Measurements from ENCODE around the gene MAL.

DNA sequence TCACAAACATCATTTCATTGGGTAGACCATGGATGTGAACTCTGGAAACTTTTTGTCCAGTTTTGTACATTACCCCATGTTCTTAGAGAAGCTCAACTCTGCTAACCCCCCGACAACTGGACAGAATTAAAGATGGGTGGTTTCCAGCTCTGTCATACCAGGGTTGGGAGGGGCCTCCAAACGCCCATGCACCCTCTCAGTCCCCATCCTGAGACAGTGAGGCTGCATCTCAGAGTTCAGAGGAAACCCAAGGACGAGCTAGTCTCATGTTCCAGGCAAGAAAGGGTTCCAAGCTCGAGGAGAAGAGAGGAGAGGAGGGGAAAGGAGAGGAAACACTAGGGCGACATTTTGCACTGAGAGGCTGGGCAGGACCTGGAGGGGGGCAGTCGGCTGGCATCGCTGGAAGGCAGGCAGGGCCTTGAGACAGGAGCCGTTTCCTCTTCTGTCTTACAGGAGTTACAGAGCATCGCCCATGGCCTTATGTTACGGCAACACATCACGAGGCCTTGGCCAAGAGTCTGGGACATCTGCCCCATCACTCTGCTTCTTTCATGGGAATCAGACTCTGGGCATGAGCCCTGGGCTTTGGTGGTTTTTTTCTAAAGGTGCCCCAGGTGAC lies 16.4 kb downstream of the MAL start:
- no peak for TF ChIP-seq EZH2 (IDR thresholded peaks at IDR 0.05; ENCODE audit: insufficient read depth, poor library complexity, severe bottlenecking)
- TF ChIP-seq EZH2phosphoT487 (IDR thresholded peaks at IDR 0.05; ENCODE audit: insufficient read depth, low read depth): no peak
